Measurements from ENCODE around the gene PLD5.

DNA sequence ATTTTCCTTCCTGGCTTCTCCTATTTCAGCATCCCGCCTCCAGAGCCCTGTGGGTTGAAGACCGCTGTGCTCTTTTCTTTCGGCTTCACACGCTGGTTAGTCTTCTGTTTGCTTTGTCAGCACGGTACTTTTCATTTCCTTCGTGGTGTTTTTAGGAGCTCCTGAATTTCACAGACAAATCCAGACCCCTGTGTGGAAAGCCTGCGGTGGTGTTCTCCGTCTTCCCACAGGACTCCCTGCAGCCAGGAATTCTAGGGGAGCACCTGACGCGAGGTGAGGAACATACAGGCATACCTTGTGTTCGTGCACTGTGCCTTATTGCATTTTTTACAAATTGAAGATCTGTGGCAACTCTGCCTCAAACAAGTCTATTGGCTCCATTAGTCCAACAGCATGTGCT is 315.4 kb downstream of the PLD5 start:
- TF ChIP-seq, protein P1, sequence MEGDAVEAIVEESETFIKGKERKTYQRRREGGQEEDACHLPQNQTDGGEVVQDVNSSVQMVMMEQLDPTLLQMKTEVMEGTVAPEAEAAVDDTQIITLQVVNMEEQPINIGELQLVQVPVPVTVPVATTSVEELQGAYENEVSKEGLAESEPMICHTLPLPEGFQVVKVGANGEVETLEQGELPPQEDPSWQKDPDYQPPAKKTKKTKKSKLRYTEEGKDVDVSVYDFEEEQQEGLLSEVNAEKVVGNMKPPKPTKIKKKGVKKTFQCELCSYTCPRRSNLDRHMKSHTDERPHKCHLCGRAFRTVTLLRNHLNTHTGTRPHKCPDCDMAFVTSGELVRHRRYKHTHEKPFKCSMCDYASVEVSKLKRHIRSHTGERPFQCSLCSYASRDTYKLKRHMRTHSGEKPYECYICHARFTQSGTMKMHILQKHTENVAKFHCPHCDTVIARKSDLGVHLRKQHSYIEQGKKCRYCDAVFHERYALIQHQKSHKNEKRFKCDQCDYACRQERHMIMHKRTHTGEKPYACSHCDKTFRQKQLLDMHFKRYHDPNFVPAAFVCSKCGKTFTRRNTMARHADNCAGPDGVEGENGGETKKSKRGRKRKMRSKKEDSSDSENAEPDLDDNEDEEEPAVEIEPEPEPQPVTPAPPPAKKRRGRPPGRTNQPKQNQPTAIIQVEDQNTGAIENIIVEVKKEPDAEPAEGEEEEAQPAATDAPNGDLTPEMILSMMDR (IDR thresholded peaks at IDR 0.05; ENCODE audit: low read depth, low read length, missing input control): no peak
- TF ChIP-seq, protein P2, sequence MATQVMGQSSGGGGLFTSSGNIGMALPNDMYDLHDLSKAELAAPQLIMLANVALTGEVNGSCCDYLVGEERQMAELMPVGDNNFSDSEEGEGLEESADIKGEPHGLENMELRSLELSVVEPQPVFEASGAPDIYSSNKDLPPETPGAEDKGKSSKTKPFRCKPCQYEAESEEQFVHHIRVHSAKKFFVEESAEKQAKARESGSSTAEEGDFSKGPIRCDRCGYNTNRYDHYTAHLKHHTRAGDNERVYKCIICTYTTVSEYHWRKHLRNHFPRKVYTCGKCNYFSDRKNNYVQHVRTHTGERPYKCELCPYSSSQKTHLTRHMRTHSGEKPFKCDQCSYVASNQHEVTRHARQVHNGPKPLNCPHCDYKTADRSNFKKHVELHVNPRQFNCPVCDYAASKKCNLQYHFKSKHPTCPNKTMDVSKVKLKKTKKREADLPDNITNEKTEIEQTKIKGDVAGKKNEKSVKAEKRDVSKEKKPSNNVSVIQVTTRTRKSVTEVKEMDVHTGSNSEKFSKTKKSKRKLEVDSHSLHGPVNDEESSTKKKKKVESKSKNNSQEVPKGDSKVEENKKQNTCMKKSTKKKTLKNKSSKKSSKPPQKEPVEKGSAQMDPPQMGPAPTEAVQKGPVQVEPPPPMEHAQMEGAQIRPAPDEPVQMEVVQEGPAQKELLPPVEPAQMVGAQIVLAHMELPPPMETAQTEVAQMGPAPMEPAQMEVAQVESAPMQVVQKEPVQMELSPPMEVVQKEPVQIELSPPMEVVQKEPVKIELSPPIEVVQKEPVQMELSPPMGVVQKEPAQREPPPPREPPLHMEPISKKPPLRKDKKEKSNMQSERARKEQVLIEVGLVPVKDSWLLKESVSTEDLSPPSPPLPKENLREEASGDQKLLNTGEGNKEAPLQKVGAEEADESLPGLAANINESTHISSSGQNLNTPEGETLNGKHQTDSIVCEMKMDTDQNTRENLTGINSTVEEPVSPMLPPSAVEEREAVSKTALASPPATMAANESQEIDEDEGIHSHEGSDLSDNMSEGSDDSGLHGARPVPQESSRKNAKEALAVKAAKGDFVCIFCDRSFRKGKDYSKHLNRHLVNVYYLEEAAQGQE (IDR thresholded peaks at IDR 0.05): no peak
- no peak for TF ChIP-seq GABPA (IDR thresholded peaks at IDR 0.05 in 1 of 2, conservative IDR thresholded peaks at IDR 0.05 in 1 of 2)

Measured in liver (tissue), 3 donors.